Keratinocyte (primary cell): ENCODE measurements around the gene PPP2R5E. TPM values are rescaled to one million over a fixed set of nuclear protein-coding genes. Genes with fewer than 3 reads are reported as not detected.
A peak's percentile ranks its signal among the peaks of the same experiment; 100 is the strongest.

Experiments used
- DNase-seq: peaks from one replicate; pipeline ENCODE4 v3.0.0-alpha.2; 2011; ENCODE audit warnings: low read depth, missing footprints, low spot score
- FAIRE-seq: peaks from 2 replicates; lab custom pipeline; 2011; peaks lifted over from hg19 to GRCh38; lab: Jason Lieb, UNC
- H2AFZ ChIP-seq: 2 replicates; pipeline ENCODE4 v1.6.0; 2012; ENCODE audit warnings: low read length, control low read depth, inconsistent platforms; ENCODE audit not compliant: control insufficient read depth
- H3K27ac ChIP-seq: 2 replicates; pipeline ENCODE4 v1.5.1; 2011; ENCODE audit warnings: low read length; ENCODE audit not compliant: control insufficient read depth, insufficient read depth
- H3K27me3 ChIP-seq: 3 replicates; pipeline ENCODE4 v1.6.0; 2011; ENCODE audit warnings: low read length; ENCODE audit not compliant: control insufficient read depth, insufficient read depth; ENCODE audit errors: extremely low read depth
- H3K36me3 ChIP-seq, 2 experiments: 2 replicates in 1 of 2; 3 replicates in 1 of 2; pipeline ENCODE4 v1.5.1; 2011; ENCODE audit warnings: low read length in 2 of 2, mild to moderate bottlenecking in 1 of 2; ENCODE audit not compliant: control insufficient read depth in 2 of 2, insufficient read depth in 2 of 2; ENCODE audit errors: extremely low read depth in 1 of 2
- H3K4me1 ChIP-seq: 3 replicates; pipeline ENCODE4 v1.5.1; 2011; ENCODE audit warnings: low read length; ENCODE audit not compliant: control insufficient read depth, insufficient read depth; ENCODE audit errors: extremely low read depth
- H3K4me2 ChIP-seq: 3 replicates; pipeline ENCODE4 v1.6.0; 2011; ENCODE audit warnings: low read depth, low read length; ENCODE audit not compliant: control insufficient read depth, insufficient read depth; ENCODE audit errors: extremely low read depth
- H3K4me3 ChIP-seq, 3 experiments: fragments of 200-600 bp in 1 of 3; sonication (generic) in 1 of 3; 2 replicates in 2 of 3; 3 replicates in 1 of 3; pipeline ENCODE4 v1.5.1; 2011 to 2016; ENCODE audit warnings: low read length in 3 of 3, mild to moderate bottlenecking in 3 of 3, control low read depth in 2 of 3, inconsistent platforms in 1 of 3, low read depth in 1 of 3, mixed read lengths in 1 of 3, mixed run types in 1 of 3, moderate library complexity in 1 of 3; ENCODE audit not compliant: control insufficient read depth in 2 of 3, insufficient read depth in 2 of 3; ENCODE audit errors: extremely low read depth in 1 of 3
- H3K79me2 ChIP-seq: 2 replicates; pipeline ENCODE4 v1.6.0; 2012; ENCODE audit warnings: low read length; ENCODE audit not compliant: control insufficient read depth, insufficient read depth
- H3K9ac ChIP-seq: 3 replicates; pipeline ENCODE4 v1.6.0; 2011; ENCODE audit warnings: low read length; ENCODE audit not compliant: control insufficient read depth, insufficient read depth; ENCODE audit errors: extremely low read depth
- H3K9me1 ChIP-seq: 3 replicates; pipeline ENCODE4 v1.6.0; 2011; ENCODE audit warnings: low read length; ENCODE audit not compliant: control insufficient read depth, insufficient read depth; ENCODE audit errors: extremely low read depth
- H3K9me3 ChIP-seq: 2 replicates; pipeline ENCODE4 v1.5.1; 2012; ENCODE audit warnings: low read depth, low read length; ENCODE audit not compliant: control insufficient read depth
- H4K20me1 ChIP-seq: 3 replicates; pipeline ENCODE4 v1.6.0; 2011; ENCODE audit warnings: low read length; ENCODE audit not compliant: control insufficient read depth, insufficient read depth; ENCODE audit errors: extremely low read depth
- EZH2 ChIP-seq: IDR thresholded peaks from one replicate; pipeline ENCODE4 v1.6.1; 2012; ENCODE audit warnings: inconsistent platforms, mild to moderate bottlenecking, low read length, moderate library complexity
- dilution Hi-C: fragments of 300-500 bp; cut with MboI; formaldehyde crosslinking; loops from one replicate; pipeline ENCODE4 v1.7.0; 2020; ENCODE audit warnings: low sequenced_read_pairs; ENCODE audit not compliant: extremely low pct_ligation_motif_present
- polyA plus RNA-seq, 5 experiments: library from polyadenylated mRNA; depleted of rRNA in 3 of 5; stranded (reverse) in 3 of 5; stranded (forward) in 1 of 5; unstranded in 1 of 5; fragments of >200 nt; gene quantifications; 1 replicate in 1 of 5; 2 replicates in 3 of 5; 3 replicates in 1 of 5; pipeline versions ENCODE4 v1.2.1 to v1.2.3, GENCODE V29; 2011 to 2012; ENCODE audit warnings: missing spikeins in 2 of 5, low read depth in 1 of 5, low replicate concordance in 1 of 5
- TF ChIP-seq, protein P1 (sequence below), 3 experiments: IDR thresholded peaks in 1 of 3; conservative IDR thresholded peaks in 1 of 3; optimal IDR thresholded peaks in 1 of 3; 2 replicates in 2 of 3; 3 replicates in 1 of 3; pipeline versions ENCODE3 to v1.5.1; 2011; ENCODE audit warnings: low read length in 3 of 3, mild to moderate bottlenecking in 3 of 3, moderate library complexity in 2 of 3, control low read depth in 1 of 3, inconsistent platforms in 1 of 3; ENCODE audit not compliant: insufficient read depth in 2 of 3; ENCODE audit errors: extremely low read depth in 1 of 3

PPP2R5E gene
- polyA plus RNA-seq, 1 donor (not counting 4 experiments of a cell fraction or from before 2014, with no cell fraction given), result 22.7 TPM

GRCh38 chr14:63454863-63455622 lies 88.1 kb downstream of the PPP2R5E start:
- H2AFZ ChIP-seq, result no peak overlapping the region
- H3K27me3 ChIP-seq, result no peaks in the 10 kb centered on the region
- no peak overlapping the region for H3K4me3 ChIP-seq
- H3K36me3 ChIP-seq, result no peaks in the 10 kb centered on the region
- H3K9me3 ChIP-seq, result no peaks in the 10 kb centered on the region
- dilution Hi-C loops, result no loop called here
- no peak for DNase-seq
- H3K27ac ChIP-seq, result no peak overlapping the region
- no peak overlapping the region for H3K9ac ChIP-seq
- peaks cover 2% of the 10 kb centered on the region for H4K20me1 ChIP-seq
- no peaks in the 10 kb centered on the region for H3K4me1 ChIP-seq
- H3K4me2 ChIP-seq, result no peak overlapping the region
- peaks cover 6% of the 10 kb centered on the region for H3K9me1 ChIP-seq
- no peak for TF ChIP-seq EZH2
- TF ChIP-seq, protein P1, sequence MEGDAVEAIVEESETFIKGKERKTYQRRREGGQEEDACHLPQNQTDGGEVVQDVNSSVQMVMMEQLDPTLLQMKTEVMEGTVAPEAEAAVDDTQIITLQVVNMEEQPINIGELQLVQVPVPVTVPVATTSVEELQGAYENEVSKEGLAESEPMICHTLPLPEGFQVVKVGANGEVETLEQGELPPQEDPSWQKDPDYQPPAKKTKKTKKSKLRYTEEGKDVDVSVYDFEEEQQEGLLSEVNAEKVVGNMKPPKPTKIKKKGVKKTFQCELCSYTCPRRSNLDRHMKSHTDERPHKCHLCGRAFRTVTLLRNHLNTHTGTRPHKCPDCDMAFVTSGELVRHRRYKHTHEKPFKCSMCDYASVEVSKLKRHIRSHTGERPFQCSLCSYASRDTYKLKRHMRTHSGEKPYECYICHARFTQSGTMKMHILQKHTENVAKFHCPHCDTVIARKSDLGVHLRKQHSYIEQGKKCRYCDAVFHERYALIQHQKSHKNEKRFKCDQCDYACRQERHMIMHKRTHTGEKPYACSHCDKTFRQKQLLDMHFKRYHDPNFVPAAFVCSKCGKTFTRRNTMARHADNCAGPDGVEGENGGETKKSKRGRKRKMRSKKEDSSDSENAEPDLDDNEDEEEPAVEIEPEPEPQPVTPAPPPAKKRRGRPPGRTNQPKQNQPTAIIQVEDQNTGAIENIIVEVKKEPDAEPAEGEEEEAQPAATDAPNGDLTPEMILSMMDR (optimal IDR thresholded peaks at IDR 0.05 in 1 of 3, IDR thresholded peaks at IDR 0.05 in 1 of 3, conservative IDR thresholded peaks at IDR 0.05 in 1 of 3; ENCODE audit: extremely low read depth in 1 of 3, insufficient read depth in 2 of 3, low read length in 3 of 3), result no peak
- peak; percentile 29 for FAIRE-seq
- H3K79me2 ChIP-seq, result peaks cover 60% of the 10 kb centered on the region

DNA sequence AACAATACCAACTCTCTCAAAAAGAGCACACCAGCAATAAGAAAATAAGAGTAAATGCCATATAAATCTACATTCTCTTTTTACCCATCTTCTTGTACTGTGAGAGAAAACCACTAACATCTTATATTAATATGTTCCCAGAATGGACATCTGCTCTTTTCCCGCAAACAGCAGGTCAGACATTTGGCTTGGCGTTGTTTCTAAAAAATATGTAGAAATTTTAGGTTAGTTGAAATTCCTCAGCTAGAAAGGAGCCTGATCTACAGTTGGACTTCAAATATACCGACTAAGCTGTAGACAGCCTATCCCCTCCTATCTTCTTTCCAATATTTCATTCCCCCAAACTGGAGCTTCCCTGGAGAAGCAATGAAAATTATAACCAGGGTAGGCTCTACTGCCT lies 88.7 kb downstream of the PPP2R5E start:
- Histone ChIP-seq H3K4me1 (peaks cover 2% of the 10 kb centered on the region), H3K36me3 (no peaks in the 10 kb centered on the region), H3K9me3 (no peaks in the 10 kb centered on the region), H3K9ac (no peak overlapping the region), H4K20me1 (peaks cover 2% of the 10 kb centered on the region), H3K27me3 (no peaks in the 10 kb centered on the region), H3K4me2 (no peak overlapping the region), H3K4me3 (no peak overlapping the region), H2AFZ (no peak overlapping the region), H3K27ac (no peak overlapping the region), H3K79me2 (peaks cover 57% of the 10 kb centered on the region), H3K9me1 (peaks cover 6% of the 10 kb centered on the region)
- DNase-seq (no peak), FAIRE-seq (no peak)
- dilution Hi-C loops, result no loop called here
- no peak for TF ChIP-seq EZH2
- TF ChIP-seq, protein P1 (optimal IDR thresholded peaks at IDR 0.05 in 1 of 3, IDR thresholded peaks at IDR 0.05 in 1 of 3, conservative IDR thresholded peaks at IDR 0.05 in 1 of 3; ENCODE audit: extremely low read depth in 1 of 3, insufficient read depth in 2 of 3, low read length in 3 of 3), result no peak
